NCI-H774 (cell line): ENCODE measurements around the gene DEAF1.
"Not testable (repeated sequence)": the region's sequence is repeated elsewhere in the genome, so short reads cannot be mapped to it uniquely, and the experiment has no call there.

Source experiments
- DNase-seq: peaks from one replicate; lab custom pipeline; 2025; lab: John Stamatoyannopoulos, UW

The DEAF1 gene

GRCh38 chr11:699116-699508 is 4.1 kb upstream of the DEAF1 start:
- DNase-seq, result no peak

- no peak for DNase-seq
Observed at GRCh38 chr11:698493-699115, 3.6 kb upstream of the DEAF1 start.

GRCh38 chr11:697811-698311 is 2.8 kb upstream of the DEAF1 start:
- DNase-seq, result no peak

GRCh38 chr11:696955-697491 is 2.0 kb upstream of the DEAF1 start:
- no peak for DNase-seq

GRCh38 chr11:695538-696248 is 671 bp upstream of the DEAF1 start, which contains the start of gene TMEM80:
Gene TMEM80 (plus strand): TSS chr11:695816. CDS start chr11:695828, 12 bp downstream.
- DNase-seq, result peak; percentile 98

- DNase-seq, result no peak
Observed at GRCh38 chr11:695288-695537, 191 bp upstream of the DEAF1 start.

- peak; percentile 72 for DNase-seq
Observed at GRCh38 chr11:693887-694562, 997 bp downstream of the DEAF1 start.

- DNase-seq, result no peak
Observed at GRCh38 chr11:693415-693831, 1.6 kb downstream of the DEAF1 start.

GRCh38 chr11:692824-693414 is 2.1 kb downstream of the DEAF1 start:
- no peak for DNase-seq

GRCh38 chr11:691710-692590 is 3.1 kb downstream of the DEAF1 start:
- no peak for DNase-seq

GRCh38 chr11:690738-691633 is 4.0 kb downstream of the DEAF1 start:
- DNase-seq, result no peak

GRCh38 chr11:690244-690643 is 4.8 kb downstream of the DEAF1 start:
- DNase-seq, result not testable (repeated sequence)

GRCh38 chr11:689625-690024 is 5.4 kb downstream of the DEAF1 start:
- DNase-seq, result no peak

GRCh38 chr11:688681-689080 is 6.3 kb downstream of the DEAF1 start:
- DNase-seq, result no peak

GRCh38 chr11:687751-688150 is 7.3 kb downstream of the DEAF1 start:
- no peak for DNase-seq

GRCh38 chr11:686451-687243 is 8.4 kb downstream of the DEAF1 start:
- DNase-seq, result no peak

- no peak for DNase-seq
Observed at GRCh38 chr11:680970-681369, 14.1 kb downstream of the DEAF1 start.

GRCh38 chr11:680476-680875 is 14.5 kb downstream of the DEAF1 start:
- DNase-seq, result no peak
